Esophagus squamous epithelium (tissue), 4 donors: ENCODE measurements around the gene MRPL24.

Source experiments
- CTCF ChIP-seq, 6 experiments: fragments of 450-650 bp in 4 of 6; fragments of 200-600 bp in 2 of 6; sonication (generic) in 2 of 6; IDR thresholded peaks; one replicate each; pipeline ENCODE4 v1.5.1; 2016 to 2019; ENCODE audit warnings: antibody characterized with exemption in 6 of 6, mild to moderate bottlenecking in 4 of 6, moderate library complexity in 4 of 6
- POLR2A ChIP-seq, 4 donors: fragments of 450-650 bp; IDR thresholded peaks; one replicate each; pipeline ENCODE4 v1.6.1; 2017; ENCODE audit warnings: antibody characterized with exemption in 4 of 4, mild to moderate bottlenecking in 4 of 4, moderate library complexity in 3 of 4

GRCh38 chr1:156707417-156708217, 33.3 kb downstream of the MRPL24 start:
- TF ChIP-seq CTCF (IDR thresholded peaks at IDR 0.05) (no peak), POLR2A (IDR thresholded peaks at IDR 0.05) (no peak)
